NCI-H146 treated with DMSO at 0.1 percent for 48 hours (cell line): Measurements from ENCODE around the gene TUFT1.
"Not testable (repeated sequence)": the region's sequence is repeated elsewhere in the genome, so short reads cannot be mapped to it uniquely, and the experiment has no call there.

Source experiments
- DNase-seq: peaks from one replicate; lab custom pipeline; 2025; ENCODE audit not compliant: unreplicated experiment; lab: John Stamatoyannopoulos, UW

The TUFT1 gene

GRCh38 chr1:151512326-151512725 lies 27.8 kb upstream of the TUFT1 start:
- DNase-seq = no peak

- DNase-seq = no peak
These were observed 27.1 kb upstream of the TUFT1 start for GRCh38 chr1:151512801-151513625.

DNA sequence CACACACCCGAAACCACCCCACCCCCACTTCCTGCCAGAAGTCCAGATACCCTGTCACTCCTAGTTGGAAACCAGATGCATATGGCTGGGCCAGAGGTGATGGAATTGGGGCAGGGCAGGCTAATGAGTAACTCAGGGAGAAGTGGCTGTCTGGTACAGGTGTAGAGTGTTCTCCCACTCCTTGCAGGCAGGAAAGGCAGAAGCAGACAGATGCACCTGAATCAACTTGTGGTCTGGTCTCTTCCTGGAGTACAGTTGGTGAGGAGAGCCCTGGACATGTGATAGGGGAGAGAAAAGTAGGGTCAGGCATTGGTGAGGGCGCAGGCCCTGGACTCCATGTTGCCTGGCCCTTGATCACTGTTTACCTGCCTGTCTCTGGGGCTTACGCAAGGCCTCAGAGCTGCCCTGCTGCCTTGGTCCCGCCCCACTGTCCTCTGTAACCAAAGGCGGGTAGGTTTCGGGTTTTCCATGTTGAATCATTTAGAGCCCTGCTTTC lies 26.4 kb upstream of the TUFT1 start:
- DNase-seq = no peak

- no peak for DNase-seq
These were observed 25.7 kb upstream of the TUFT1 start for GRCh38 chr1:151514366-151514765.

DNA sequence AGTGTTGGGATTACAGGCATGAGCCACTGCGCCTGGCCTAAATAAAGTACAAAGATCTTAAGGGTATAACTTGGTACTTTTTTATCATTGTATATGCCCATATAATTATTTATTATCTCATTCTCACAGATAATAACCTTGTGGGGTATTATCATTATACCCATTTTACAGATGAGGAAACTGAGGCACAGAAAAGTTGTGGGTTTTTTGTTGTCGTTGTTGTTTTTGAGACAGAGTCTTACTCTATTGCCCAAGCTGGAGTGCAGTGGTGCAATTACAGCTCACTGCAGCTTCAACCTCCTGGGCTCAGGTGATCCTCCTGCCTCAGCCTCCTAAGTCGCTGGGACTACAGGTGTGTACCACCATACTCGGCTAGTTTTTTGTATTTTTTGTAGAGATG lies 24.8 kb upstream of the TUFT1 start:
- no peak for DNase-seq

DNA sequence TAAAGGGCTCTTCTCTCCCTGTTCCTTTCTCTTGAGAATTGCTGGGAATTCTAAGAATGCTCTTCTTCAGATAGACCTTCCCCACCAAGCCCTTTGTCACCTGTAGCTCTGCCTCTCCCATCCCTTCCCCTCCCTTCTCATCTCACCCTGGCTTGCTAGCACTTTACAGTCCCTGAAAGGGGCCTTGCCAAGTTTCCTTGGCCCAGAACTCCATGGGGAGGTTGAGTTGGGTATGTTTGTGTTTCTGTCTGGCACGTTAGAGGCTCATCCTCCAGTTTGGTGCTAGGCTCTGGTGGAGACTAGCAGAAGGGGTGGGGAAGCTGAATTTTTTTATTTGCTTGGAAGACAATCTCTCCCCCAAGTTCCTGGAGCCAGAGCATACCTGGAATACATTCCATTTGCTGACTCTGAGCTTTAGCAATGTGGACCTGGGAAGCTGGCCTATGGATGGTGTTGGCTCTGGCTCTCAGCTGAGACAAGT lies 24.0 kb upstream of the TUFT1 start:
- DNase-seq = no peak

DNA sequence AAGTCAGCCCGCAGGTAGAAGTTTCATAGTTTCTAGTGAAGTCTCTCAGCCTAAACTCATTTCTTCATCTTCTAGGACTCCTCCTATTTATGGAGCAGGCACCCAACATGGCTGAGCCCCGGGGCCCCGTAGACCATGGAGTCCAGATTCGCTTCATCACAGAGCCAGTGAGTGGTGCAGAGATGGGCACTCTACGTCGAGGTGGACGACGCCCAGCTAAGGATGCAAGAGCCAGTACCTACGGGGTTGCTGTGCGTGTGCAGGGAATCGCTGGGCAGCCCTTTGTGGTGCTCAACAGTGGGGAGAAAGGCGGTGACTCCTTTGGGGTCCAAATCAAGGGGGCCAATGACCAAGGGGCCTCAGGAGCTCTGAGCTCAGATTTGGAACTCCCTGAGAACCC lies 21.7 kb upstream of the TUFT1 start:
- no peak for DNase-seq

- DNase-seq = no peak
These were observed 21.2 kb upstream of the TUFT1 start for GRCh38 chr1:151518936-151519335.

GRCh38 chr1:151519667-151520066 lies 20.4 kb upstream of the TUFT1 start:
- no peak for DNase-seq

DNA sequence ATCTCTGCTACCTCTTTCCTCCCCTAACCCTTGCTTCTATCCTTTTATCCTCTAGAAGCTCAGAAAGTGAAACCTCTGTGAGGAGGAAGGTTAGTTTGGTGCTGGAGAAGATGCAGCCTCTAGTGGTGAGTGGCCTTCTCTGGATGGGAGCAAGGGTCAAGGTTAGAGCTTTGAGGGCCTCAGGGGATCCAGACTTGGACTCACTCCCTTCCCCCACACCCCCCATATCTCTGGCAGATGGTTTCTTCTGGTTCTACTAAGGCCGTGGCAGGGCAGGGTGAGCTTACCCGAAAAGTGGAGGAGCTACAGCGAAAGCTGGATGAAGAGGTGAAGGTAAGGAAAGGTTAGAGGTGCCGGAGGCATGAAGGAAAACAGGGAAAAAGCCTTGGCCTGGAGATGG lies 19.8 kb upstream of the TUFT1 start:
- DNase-seq = no peak

DNA sequence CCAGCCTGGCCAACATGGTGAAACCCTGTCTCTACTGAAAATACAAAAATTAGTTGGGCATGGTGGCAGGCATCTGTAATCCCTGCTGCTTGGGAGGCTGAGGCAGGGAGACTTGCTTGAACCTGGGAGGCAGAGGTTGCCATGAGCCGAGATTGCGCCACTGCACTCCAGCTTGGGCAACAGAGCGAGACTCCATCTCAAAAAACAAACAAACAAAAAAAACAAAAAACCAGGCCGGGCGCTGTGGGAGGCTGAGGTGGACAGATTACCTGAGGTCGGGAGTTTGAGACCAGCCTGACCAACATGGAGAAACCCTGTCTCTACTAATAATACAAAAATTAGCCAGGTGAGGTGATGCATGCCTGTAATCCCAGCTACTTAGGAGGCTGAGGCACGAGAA lies 17.7 kb upstream of the TUFT1 start:
- DNase-seq = not testable (repeated sequence)

- DNase-seq = no peak
These were observed 16.8 kb upstream of the TUFT1 start for GRCh38 chr1:151523326-151523725.

- no peak for DNase-seq
These were observed 15.4 kb upstream of the TUFT1 start for GRCh38 chr1:151524736-151525135.

GRCh38 chr1:151526735-151527525 lies 13.2 kb upstream of the TUFT1 start:
- no peak for DNase-seq

DNA sequence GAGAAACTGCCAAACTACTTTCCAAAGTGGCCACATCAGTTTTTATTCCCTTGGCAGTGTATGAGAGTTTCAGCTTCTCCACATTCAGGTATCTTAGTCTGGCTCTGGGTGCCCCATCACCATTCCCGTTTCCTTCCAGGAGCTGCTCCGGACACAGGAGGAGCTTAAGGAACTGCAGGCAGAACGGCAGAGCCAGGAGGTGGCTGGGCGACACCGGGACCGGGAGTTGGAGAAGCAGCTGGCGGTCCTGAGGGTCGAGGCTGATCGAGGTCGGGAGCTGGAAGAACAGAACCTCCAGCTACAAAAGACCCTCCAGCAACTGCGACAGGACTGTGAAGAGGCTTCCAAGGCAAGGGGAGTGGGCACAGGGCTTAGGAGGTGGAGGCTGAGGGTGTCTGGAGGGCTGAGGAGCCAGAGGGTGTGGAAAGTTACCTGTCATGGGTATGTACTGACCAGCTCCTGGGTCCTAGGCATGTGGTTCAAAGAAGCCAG lies 10.9 kb upstream of the TUFT1 start:
- no peak for DNase-seq

DNA sequence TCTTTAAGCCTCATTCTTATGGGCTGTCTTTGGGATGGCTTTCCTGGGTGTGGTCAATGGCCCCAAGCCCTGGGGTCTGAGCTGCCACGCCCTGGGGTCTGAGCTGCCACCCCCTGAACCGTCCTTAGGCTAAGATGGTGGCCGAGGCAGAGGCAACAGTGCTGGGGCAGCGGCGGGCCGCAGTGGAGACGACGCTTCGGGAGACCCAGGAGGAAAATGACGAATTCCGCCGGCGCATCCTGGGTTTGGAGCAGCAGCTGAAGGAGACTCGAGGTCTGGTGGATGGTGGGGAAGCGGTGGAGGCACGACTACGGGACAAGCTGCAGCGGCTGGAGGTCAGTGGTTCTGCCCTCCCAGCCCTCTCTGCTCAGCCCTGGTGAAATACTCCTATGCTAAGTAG lies 10.3 kb upstream of the TUFT1 start:
- DNase-seq = no peak

DNA sequence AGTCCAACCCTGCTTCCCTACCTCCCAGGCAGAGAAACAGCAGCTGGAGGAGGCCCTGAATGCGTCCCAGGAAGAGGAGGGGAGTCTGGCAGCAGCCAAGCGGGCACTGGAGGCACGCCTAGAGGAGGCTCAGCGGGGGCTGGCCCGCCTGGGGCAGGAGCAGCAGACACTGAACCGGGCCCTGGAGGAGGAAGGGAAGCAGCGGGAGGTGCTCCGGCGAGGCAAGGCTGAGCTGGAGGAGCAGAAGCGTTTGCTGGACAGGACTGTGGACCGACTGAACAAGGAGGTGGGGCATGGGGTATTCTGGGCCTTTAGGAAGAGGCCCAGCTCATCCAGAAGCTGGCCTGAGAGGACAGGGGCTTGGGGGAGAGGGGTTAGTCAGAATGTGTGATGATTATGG lies 9.6 kb upstream of the TUFT1 start:
- no peak for DNase-seq

DNA sequence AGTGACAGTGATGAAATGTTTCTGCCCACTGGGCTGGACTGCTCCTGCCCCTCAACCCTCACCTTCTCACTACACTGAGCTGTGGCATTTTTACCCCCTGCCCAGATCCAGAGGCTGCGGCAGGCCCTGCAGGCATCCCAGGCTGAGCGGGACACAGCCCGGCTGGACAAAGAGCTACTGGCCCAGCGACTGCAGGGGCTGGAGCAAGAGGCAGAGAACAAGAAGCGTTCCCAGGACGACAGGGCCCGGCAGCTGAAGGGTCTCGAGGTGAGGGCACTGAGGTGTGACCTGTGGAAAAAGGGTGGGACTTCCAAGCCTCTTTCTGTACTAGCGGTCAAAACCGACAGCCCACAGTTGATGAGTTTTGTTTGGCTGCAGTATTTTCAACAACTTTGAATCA lies 6.2 kb upstream of the TUFT1 start:
- DNase-seq = no peak

DNA sequence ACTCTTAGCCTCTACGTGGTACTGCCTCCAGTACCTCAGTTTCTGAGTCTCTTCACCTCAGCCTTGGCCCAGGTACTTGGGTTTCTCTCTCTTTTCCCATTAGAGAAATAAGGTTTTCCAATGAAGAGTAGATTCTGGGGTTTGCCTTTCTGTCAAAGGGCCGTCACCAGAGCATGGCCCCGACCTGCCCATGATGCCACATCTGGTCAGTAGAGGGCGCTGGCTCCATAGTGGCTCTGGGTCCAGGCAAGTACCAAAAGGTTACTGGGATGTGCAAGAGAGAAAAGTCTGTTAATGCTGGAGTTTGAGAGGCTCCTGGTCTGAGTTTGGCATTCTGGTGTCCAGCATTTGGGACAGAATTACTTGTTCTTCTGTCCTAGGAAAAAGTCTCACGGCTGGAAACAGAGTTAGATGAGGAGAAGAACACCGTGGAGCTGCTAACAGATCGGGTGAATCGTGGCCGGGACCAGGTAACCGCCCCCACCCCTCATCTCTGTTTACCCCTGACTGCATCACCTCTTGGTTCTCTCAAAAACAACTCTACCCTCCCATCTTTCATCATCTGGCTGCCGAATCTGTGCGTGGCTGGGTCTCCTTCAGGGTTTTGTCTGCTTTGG lies 5.3 kb upstream of the TUFT1 start:
- DNase-seq = peak; percentile 35

- DNase-seq = no peak
These were observed 4.5 kb upstream of the TUFT1 start for GRCh38 chr1:151535326-151536271.
